Activated naive CD8-positive, alpha-beta T cell treated with anti-CD3 and anti-CD28 coated beads, Interleukin-2, amount 50 U/mL, for 24 hours (primary cell): ENCODE data around the gene MLPH.

Experiments used
- ATAC-seq: fragments of 150-1000 bp; cut with Tn5 transposase; one replicate; pipeline ENCODE4 v1.10.0; 2021
- DNase-seq: peaks from one replicate; pipeline ENCODE4 v3.0.0; 2021
- H3K27ac Mint-ChIP-seq: one replicate; pipeline ENCODE4 v1.8.0; 2021; ENCODE audit warnings: mild to moderate bottlenecking, mixed read lengths
- H3K27me3 Mint-ChIP-seq: one replicate; pipeline ENCODE4 v1.8.0; 2021; ENCODE audit warnings: mixed read lengths
- H3K36me3 Mint-ChIP-seq: one replicate; pipeline ENCODE4 v1.8.0; 2021; ENCODE audit warnings: low read depth, mixed read lengths
- H3K4me1 Mint-ChIP-seq: one replicate; pipeline ENCODE4 v1.8.0; 2021; ENCODE audit warnings: mixed read lengths
- H3K4me3 Mint-ChIP-seq: one replicate; pipeline ENCODE4 v1.8.0; 2021; ENCODE audit warnings: mild to moderate bottlenecking, moderate library complexity, mixed read lengths
- H3K9me3 Mint-ChIP-seq: one replicate; pipeline ENCODE4 v1.8.0; 2021; ENCODE audit warnings: mixed read lengths

MLPH gene

GRCh38 chr2:237571551-237571950 lies 84.5 kb downstream of the MLPH start:
- H3K36me3 Mint-ChIP-seq = no peaks in the 10 kb centered on the region
- H3K9me3 Mint-ChIP-seq = no peaks in the 10 kb centered on the region
- H3K4me1 Mint-ChIP-seq = peaks cover 6% of the 10 kb centered on the region
- H3K27me3 Mint-ChIP-seq = peaks cover 9% of the 10 kb centered on the region
- H3K4me3 Mint-ChIP-seq = no peak overlapping the region
- no peak overlapping the region for H3K27ac Mint-ChIP-seq
- ATAC-seq = no peak
- no peak for DNase-seq

- Mint-ChIP-seq H3K36me3 (no peaks in the 10 kb centered on the region), H3K4me3 (no peak overlapping the region), H3K27ac (no peak overlapping the region), H3K9me3 (no peaks in the 10 kb centered on the region), H3K4me1 (peaks cover 6% of the 10 kb centered on the region), H3K27me3 (peaks cover 9% of the 10 kb centered on the region)
- ATAC-seq = peak; percentile 94
- peak; percentile 94 for DNase-seq
Observed at GRCh38 chr2:237572021-237572741, 85.1 kb downstream of the MLPH start.

- no peak overlapping the region for H3K27ac Mint-ChIP-seq
- DNase-seq = no peak
- peaks cover 9% of the 10 kb centered on the region for H3K27me3 Mint-ChIP-seq
- H3K9me3 Mint-ChIP-seq = no peaks in the 10 kb centered on the region
- ATAC-seq = no peak
- H3K36me3 Mint-ChIP-seq = no peaks in the 10 kb centered on the region
- H3K4me1 Mint-ChIP-seq = peaks cover 6% of the 10 kb centered on the region
- H3K4me3 Mint-ChIP-seq = no peak overlapping the region
Observed at GRCh38 chr2:237572742-237573101, 85.7 kb downstream of the MLPH start.

- Mint-ChIP-seq H3K27ac (no peak overlapping the region), H3K9me3 (no peaks in the 10 kb centered on the region), H3K27me3 (peaks cover 9% of the 10 kb centered on the region), H3K4me1 (peaks cover 6% of the 10 kb centered on the region), H3K4me3 (no peak overlapping the region), H3K36me3 (no peaks in the 10 kb centered on the region)
- DNase-seq = no peak
- no peak for ATAC-seq
Observed at GRCh38 chr2:237573721-237574415, 86.8 kb downstream of the MLPH start.

DNA sequence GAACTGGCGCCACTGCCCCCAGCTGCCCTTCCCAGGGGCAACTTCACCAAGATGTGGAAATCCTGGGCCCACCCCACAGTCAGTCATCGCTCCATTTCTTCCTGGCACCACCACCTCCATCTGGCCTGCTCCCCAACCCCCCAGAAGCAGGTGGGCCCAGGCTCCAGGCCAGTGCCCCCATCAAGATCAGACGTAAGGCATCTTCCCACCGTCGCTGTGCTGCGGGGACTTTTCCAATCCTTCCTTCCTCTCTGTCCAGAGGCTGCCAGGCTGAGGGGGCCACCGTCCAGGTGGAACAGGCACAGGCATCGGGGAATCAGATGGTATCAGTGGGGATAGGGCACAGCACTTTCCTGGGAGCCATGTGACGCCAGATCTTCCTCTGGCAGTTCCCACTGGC lies 87.4 kb downstream of the MLPH start:
- Mint-ChIP-seq H3K27ac (no peak overlapping the region), H3K27me3 (peaks cover 9% of the 10 kb centered on the region), H3K4me3 (no peak overlapping the region), H3K4me1 (peaks cover 6% of the 10 kb centered on the region), H3K9me3 (no peaks in the 10 kb centered on the region), H3K36me3 (no peaks in the 10 kb centered on the region)
- ATAC-seq (no peak), DNase-seq (no peak)

DNA sequence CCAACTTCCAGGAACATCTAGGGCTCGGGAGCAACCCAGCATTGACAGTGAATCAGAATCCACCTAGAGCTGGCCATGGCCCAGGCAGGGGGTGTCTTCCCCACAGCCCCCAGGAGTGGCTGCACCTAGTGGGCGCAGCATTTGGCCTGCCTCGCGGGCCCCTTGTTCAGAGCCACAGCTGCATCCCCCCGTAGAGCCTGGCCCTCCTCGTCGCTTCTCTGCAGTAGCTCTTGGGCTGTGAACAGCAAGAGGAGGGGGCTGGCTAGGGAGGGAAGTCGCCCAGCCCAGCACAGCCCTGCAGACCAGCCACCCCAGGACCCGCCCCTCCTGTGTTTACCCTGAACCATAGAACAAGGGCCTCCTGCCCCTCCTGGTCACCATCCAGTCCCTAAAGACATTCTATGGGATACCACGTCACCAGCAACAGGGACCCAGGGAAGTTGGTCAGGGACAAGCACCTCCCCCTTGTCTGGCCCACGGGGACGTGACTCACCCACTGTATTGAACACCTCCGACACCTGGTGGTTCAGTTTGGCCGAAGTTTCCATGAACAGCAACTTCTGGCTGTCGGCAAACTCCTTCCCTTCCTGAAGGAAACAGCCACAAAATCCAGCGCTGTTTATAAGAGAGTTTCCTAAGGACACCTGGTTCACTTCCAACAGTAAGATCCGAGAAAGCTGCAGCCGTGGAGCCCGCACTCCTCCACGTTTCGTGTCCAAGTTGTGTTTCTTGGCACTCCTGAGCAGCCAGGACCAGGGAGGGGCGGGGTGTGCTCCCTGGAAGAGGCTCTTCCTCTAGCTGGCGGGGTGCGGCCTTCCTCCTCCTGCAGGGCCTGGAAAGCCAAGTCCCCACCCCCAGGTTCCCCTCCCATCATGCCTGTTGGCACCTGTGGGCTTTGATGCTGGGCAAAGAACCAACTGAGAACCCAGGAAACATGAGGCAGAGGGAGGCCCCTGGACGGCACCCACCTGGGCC lies 88.1 kb downstream of the MLPH start:
- Mint-ChIP-seq H3K36me3 (no peaks in the 10 kb centered on the region), H3K4me1 (peaks cover 6% of the 10 kb centered on the region), H3K27ac (no peak overlapping the region), H3K4me3 (no peak overlapping the region), H3K9me3 (no peaks in the 10 kb centered on the region), H3K27me3 (peaks cover 9% of the 10 kb centered on the region)
- ATAC-seq = no peak
- DNase-seq = no peak

- no peak for ATAC-seq
- Mint-ChIP-seq H3K9me3 (no peaks in the 10 kb centered on the region), H3K36me3 (no peaks in the 10 kb centered on the region), H3K4me1 (peaks cover 8% of the 10 kb centered on the region), H3K27me3 (peaks cover 9% of the 10 kb centered on the region), H3K27ac (no peak overlapping the region), H3K4me3 (no peak overlapping the region)
- DNase-seq = no peak
Observed at GRCh38 chr2:237575869-237576862, 89.1 kb downstream of the MLPH start.

- no peaks in the 10 kb centered on the region for H3K9me3 Mint-ChIP-seq
Observed at GRCh38 chr2:237576974-237577373, 89.9 kb downstream of the MLPH start.

GRCh38 chr2:237577458-237577857 lies 90.4 kb downstream of the MLPH start:
- no peak overlapping the region for H3K27ac Mint-ChIP-seq
- peaks cover 3% of the 10 kb centered on the region for H3K27me3 Mint-ChIP-seq
- DNase-seq = no peak
- no peak overlapping the region for H3K4me3 Mint-ChIP-seq
- ATAC-seq = no peak
- no peaks in the 10 kb centered on the region for H3K9me3 Mint-ChIP-seq
- H3K36me3 Mint-ChIP-seq = no peaks in the 10 kb centered on the region
- H3K4me1 Mint-ChIP-seq = peaks cover 9% of the 10 kb centered on the region

More at GRCh38 chr2:237576974-237577373, 89.9 kb downstream of the MLPH start:
- ATAC-seq (no peak), DNase-seq (no peak)
- Mint-ChIP-seq H3K36me3 (no peaks in the 10 kb centered on the region), H3K27ac (no peak overlapping the region), H3K27me3 (peaks cover 5% of the 10 kb centered on the region), H3K4me1 (peaks cover 9% of the 10 kb centered on the region), H3K4me3 (no peak overlapping the region)

DNA sequence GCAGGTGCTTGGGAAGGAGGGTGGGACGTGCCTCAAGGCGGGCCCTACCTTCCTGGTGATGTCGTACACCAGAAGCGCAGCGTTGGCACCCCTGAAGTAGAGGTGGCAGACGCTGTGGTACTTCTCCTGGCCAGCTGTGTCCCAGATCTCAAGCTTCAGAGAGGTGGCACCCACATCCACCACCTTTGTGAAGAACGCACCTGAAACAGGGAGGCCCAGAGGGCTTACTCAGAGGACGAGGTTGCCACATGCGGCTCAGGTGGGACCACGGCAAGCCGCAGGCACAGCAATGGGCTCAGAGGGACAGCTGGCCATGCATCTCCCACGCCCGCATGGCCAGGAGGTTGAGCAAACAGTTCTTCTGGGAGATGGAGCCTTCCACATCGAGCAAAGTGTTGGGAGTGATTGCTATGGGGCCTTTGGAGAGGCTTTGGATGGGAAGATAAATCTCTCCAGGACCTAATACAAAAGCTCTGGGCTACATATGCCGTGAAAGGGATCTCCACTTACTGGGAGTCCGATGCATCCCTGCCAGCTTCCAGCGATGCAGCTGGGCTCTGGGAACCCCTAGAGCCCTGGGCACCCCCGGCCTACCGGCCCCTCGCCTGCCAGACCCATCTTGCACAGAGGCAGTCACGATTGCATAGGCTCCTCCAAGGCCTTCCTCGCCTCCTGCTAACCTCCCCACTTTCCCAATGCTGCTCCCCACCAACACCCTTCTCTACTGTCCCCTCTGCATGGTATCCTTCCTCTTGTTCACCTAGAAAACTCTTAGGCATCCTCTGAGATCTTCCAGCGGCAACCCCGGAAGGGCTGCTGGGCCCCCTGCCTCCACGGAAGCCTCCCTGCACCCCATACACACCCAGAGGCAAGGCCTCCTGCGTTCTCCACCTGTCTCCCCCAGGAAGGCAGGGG lies 91.2 kb downstream of the MLPH start:
- Mint-ChIP-seq H3K9me3 (no peaks in the 10 kb centered on the region), H3K27ac (no peak overlapping the region), H3K36me3 (no peaks in the 10 kb centered on the region), H3K27me3 (peaks cover 3% of the 10 kb centered on the region), H3K4me3 (no peak overlapping the region), H3K4me1 (peaks cover 10% of the 10 kb centered on the region)
- DNase-seq (no peak), ATAC-seq (no peak)

DNA sequence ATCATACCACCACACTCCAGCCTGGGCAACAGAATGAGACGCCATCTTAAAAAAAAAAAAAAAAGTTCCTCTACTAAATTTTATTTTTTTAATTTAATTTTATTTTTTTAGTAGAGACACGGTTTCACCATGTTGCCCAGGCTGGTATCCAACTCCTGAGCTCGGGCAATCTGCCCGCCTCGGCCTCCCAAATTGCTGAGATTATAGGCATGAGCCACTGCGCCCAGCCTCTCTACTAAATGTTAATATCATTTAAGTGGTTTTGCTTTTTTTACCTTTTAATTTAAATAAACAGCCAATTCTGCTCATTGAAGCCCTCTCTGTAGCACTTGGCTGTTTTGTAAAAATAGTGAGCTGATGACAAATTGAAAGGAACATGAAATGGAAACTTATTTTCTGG lies 94.3 kb downstream of the MLPH start:
- peaks cover 10% of the 10 kb centered on the region for H3K4me1 Mint-ChIP-seq

GRCh38 chr2:237581751-237582746 lies 95.0 kb downstream of the MLPH start:
- peaks cover 10% of the 10 kb centered on the region for H3K4me1 Mint-ChIP-seq
- peak overlapping the region; percentile 62 for H3K27ac Mint-ChIP-seq
- peaks cover 1% of the 10 kb centered on the region for H3K27me3 Mint-ChIP-seq
- DNase-seq (peak; percentile 51), ATAC-seq (peak; percentile 91)
- no peaks in the 10 kb centered on the region for H3K36me3 Mint-ChIP-seq
- H3K9me3 Mint-ChIP-seq = no peaks in the 10 kb centered on the region
- H3K4me3 Mint-ChIP-seq = peak overlapping the region; percentile 26

More for the DNA sequence above, 94.3 kb downstream of the MLPH start:
- no peak for DNase-seq
- no peak for ATAC-seq
- H3K27me3 Mint-ChIP-seq = peaks cover 4% of the 10 kb centered on the region
- H3K9me3 Mint-ChIP-seq = no peaks in the 10 kb centered on the region
- peak overlapping the region; percentile 26 for H3K4me3 Mint-ChIP-seq
- peak overlapping the region; percentile 62 for H3K27ac Mint-ChIP-seq
- no peaks in the 10 kb centered on the region for H3K36me3 Mint-ChIP-seq
